Stimulated activated CD8-positive, alpha-beta memory T cell treated with anti-CD3 and anti-CD28 coated beads, Interleukin-15, amount 100 ng/mL, for 1 hour (primary cell): Measurements from ENCODE around the gene IL9R.
"Not testable (repeated sequence)": the region's sequence is repeated elsewhere in the genome, so short reads cannot be mapped to it uniquely, and the experiment has no call there.

Experiments
- DNase-seq: peaks from one replicate; pipeline ENCODE4 v3.0.0-alpha.2; 2020; ENCODE audit warnings: low read depth

Gene IL9R

GRCh38 chrX:155997436-155997835 lies at the start of gene IL9R:
IL9R (plus strand) TSS chrX:155997696; CDS start chrX:155997760, 64 bp downstream.
- DNase-seq = peak; percentile 6

GRCh38 chrX:155949098-155949497 lies 48.4 kb upstream of the IL9R start:
- DNase-seq = no peak

GRCh38 chrX:155951237-155951789 lies 46.2 kb upstream of the IL9R start:
- DNase-seq = no peak

GRCh38 chrX:155953055-155953454 lies 44.4 kb upstream of the IL9R start:
- no peak for DNase-seq

GRCh38 chrX:155954793-155955192 lies 42.7 kb upstream of the IL9R start:
- no peak for DNase-seq

GRCh38 chrX:155956099-155956498 lies 41.4 kb upstream of the IL9R start:
- no peak for DNase-seq

- DNase-seq = no peak
These were observed 40.8 kb upstream of the IL9R start for GRCh38 chrX:155956649-155957048.

- DNase-seq = no peak
These were observed 39.7 kb upstream of the IL9R start for GRCh38 chrX:155957843-155958242.

- DNase-seq = no peak
These were observed 38.4 kb upstream of the IL9R start for GRCh38 chrX:155959018-155959587.

GRCh38 chrX:155962906-155963305 lies 34.6 kb upstream of the IL9R start:
- no peak for DNase-seq

GRCh38 chrX:155966876-155967275 lies 30.6 kb upstream of the IL9R start:
- no peak for DNase-seq

GRCh38 chrX:155967653-155968325 lies 29.7 kb upstream of the IL9R start:
- DNase-seq = no peak

GRCh38 chrX:155968326-155968661 lies 29.2 kb upstream of the IL9R start:
- no peak for DNase-seq

GRCh38 chrX:155968791-155969190 lies 28.7 kb upstream of the IL9R start:
- DNase-seq = no peak

GRCh38 chrX:155971658-155972057 lies 25.8 kb upstream of the IL9R start:
- not testable (repeated sequence) for DNase-seq

- DNase-seq = not testable (repeated sequence)
These were observed 25.3 kb upstream of the IL9R start for GRCh38 chrX:155972241-155972640.

GRCh38 chrX:155983326-155983725 lies 14.2 kb upstream of the IL9R start:
- DNase-seq = no peak

GRCh38 chrX:155985208-155985607 lies 12.3 kb upstream of the IL9R start:
- DNase-seq = no peak

- DNase-seq = not testable (repeated sequence)
These were observed 10.5 kb upstream of the IL9R start for GRCh38 chrX:155986995-155987394.

- no peak for DNase-seq
These were observed 8.6 kb upstream of the IL9R start for GRCh38 chrX:155988859-155989258.

GRCh38 chrX:155993421-155993820 lies 4.1 kb upstream of the IL9R start:
- DNase-seq = no peak

GRCh38 chrX:155995321-155995875 lies 2.1 kb upstream of the IL9R start:
- DNase-seq = no peak

- DNase-seq = no peak
These were observed 620 bp downstream of the IL9R start for GRCh38 chrX:155998116-155998515.
